Esophagus mucosa (tissue), 1 donor: Measurements from ENCODE around the gene ANO2. TPM values are rescaled to one million over a fixed set of nuclear protein-coding genes. Genes with fewer than 3 reads are reported as not detected.
"Not testable (repeated sequence)": the region's sequence is repeated elsewhere in the genome, so short reads cannot be mapped to it uniquely, and the experiment has no call there.

Source experiments
- ATAC-seq: fragments of 200-7000 bp; cut with Tn5 transposase; one replicate; pipeline ENCODE4 v1.9.1; 2020
- total RNA-seq: library from RNA; stranded (reverse); gene quantifications from one replicate; pipeline ENCODE4 v1.2.4, GENCODE V29; 2023
- donor health status: DM: yes; HTN: yes; CAD: no.

ANO2 gene
- total RNA-seq, 1 donor from 2014 or later, result 2.0 TPM

DNA sequence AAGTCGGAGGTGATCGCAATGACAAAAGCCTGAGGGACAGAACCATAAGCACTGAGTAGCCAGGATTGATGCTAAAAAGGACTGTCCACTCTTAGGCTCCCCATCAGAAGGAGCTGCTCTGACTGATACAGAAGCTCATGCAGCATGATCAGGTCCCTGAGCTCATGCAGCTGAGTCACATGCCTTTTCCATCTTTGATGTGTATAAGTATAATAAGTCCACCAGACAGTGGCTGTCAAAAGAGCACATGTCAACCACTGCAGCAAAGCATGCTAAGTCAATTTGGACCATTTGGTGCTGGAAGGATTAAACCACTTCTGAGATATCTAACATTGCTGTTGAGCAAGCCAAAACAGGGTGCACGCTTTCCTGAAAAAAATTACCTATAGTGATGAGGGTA is 369.1 kb downstream of the ANO2 start:
- ATAC-seq, result no peak

GRCh38 chr12:5575232-5575631 is 369.8 kb downstream of the ANO2 start:
- ATAC-seq, result no peak

DNA sequence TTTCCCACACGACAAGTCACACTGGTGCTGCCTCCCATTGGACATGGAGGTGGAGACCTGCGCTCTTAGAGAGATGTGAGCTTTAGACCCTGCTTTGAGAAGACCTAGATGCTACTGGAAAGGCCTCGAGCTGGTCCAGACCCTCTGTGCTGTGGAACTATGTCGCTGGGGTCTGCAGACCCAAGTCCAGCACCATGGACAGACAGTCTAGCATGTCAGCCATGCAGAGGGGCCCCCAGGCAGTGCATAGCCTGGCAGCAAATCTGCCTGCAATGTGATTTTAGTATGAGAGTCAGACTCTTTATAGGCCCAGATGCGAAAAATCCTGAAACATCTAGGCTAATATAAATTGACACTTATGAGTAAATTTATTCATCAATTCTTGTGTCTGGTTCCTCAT is 371.7 kb downstream of the ANO2 start:
- no peak for ATAC-seq

- ATAC-seq, result no peak
These were observed 373.9 kb downstream of the ANO2 start for GRCh38 chr12:5571115-5571514.

DNA sequence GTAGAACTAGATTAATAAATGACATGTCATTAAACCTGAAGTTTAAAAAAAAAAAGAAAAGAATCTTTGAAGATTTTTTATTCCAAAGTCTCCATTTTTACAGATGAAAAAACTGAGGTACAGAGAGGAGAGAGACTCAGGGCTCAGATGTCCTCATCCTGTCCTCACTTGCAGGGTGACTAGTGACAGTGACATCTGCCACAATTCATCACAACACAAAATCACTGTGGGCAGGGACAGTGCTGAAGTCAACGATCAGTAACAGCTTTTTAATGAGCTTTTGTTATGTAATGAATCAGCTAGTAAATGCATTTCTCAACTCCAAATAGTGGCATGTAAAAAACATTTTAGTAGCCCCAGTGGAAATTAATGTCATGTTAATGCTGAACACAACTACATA is 374.6 kb downstream of the ANO2 start:
- ATAC-seq, result no peak

DNA sequence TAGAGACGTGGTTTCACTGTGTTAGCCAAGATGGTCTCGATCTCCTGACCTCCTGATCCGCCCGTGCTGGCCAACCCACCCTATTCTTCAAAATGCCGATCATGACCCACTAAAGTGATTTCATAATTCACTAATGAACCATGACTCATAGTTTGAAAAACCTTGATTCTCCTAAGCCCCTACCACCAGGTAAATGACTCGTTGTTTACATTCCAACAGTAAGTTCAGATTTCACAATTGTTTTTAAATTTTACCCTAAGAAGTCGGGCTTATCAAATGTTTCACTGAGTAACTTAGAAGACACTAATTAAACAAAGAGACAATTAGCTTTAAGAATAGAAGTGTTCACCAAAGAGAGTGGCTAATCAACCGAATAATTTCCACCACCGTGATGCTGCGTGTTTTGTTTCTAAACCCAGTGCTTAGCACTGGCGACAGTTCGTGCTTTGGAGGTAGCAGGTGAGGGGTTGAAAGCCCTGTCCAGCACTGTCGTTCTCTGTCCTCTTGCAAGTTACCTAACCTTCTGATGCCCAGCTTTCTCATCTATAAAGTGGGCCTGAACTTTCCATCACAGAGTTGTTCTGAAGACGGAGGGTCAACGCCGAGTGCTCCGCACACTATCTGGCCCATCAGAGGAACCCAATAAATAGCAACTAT is 376.6 kb downstream of the ANO2 start:
- ATAC-seq, result no peak

GRCh38 chr12:5567016-5567725 is 377.9 kb downstream of the ANO2 start:
- ATAC-seq, result no peak

DNA sequence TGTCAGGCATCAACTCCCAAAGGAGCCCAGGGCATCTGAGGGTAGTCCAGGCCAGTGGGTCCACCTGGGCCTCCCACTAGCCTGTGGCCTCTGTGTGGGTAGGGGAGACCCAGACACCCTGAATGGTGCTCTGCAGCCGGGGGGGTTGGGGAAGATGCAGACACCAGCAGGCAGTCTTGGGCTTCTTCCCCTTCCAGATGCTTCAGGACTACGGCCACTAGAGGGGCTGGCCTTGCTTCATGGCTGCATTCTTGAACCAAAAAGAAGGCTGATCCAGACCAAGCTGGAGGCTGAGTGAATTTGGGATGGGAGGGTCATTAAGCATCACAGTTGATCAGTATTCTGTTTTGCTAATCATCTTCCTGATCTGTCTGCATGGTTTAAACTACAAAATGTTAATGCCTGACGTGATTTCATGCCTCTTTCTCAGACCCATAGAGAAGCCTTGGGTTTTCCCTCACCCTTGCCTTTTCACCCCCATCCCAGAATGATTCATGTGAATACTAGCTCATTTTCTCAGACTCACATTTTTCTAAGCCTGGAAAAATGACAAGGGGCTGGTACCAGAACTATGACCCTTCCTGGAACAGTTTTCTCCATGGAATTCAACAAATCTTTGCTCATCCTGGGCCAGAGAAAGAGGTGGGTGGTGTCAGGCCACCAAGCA is 379.0 kb downstream of the ANO2 start:
- ATAC-seq, result no peak

GRCh38 chr12:5562581-5562980 is 382.5 kb downstream of the ANO2 start:
- ATAC-seq, result no peak

DNA sequence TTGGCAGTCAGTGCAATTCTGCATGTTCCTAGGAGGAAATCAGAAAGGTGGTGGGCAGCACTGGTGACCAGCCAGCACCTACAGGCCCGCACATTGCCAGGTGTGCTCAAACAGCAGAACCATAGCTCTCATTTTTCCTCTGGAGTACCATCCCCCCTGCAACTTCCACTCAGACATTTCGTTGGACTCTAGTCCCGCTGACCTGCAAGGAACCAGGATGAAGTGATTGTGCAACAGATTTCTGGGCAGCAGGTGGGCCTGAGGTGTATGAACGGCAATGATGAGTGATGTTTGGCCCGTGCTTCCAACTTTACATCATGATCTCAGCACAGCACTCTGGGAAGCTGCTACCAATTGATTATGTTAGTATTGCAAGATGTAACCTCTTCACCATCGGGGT is 383.2 kb downstream of the ANO2 start:
- no peak for ATAC-seq

DNA sequence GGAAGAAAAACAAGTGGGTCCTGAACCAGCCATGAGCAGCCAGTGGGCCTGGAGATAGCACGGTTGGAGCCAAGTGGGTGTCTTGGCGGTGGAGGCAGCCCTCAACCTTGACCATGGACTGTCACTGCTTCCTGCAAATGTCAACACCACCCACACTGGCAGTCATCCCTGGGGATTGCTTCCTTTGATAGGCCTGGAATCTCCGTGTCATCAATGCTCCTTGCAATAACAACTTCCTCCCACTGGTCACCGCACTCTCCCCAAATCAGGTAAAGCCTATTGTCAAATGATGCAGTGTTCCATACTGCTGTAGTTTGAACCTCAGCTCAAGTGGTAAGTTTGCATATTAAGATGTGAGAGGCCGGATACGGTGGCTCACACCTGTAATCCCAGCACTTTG is 384.0 kb downstream of the ANO2 start:
- ATAC-seq, result no peak

DNA sequence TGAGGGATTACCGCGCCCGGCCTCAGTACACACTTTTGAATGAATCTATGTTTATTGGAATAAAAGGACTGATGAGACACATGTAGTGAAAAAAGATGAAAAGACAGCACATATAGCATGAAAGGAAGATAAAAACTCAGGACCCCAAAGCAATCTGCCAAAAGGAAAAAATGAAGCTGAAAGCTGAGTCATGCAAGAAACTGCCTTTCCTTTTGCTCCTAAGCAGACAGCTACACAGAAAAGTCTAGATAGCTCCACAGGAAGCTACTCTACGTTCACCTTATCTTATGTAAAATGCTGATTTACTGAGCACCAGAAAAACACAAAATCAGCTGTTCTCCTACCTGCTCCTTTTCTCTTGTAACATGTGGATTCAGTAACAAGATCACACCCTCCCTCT is 384.8 kb downstream of the ANO2 start:
- ATAC-seq, result no peak

DNA sequence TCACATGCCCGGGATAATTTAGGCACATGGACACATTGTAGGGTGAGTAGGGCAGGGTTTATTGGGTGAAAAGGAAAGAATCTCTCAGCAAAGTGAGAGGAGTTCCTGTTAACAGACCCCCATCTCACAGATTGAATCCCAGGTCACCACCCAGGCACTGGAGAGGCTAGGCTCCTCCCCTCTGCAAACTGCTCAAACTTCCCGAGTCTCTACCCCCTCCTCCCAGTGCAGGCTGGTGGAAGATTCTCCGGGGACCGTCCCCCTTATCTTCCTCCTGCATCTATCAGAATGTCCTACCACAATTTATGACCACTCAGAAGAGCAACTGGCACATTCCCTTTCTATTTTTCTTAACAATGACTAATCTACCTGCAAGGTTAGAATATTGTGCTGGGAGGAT is 387.2 kb downstream of the ANO2 start:
- no peak for ATAC-seq

DNA sequence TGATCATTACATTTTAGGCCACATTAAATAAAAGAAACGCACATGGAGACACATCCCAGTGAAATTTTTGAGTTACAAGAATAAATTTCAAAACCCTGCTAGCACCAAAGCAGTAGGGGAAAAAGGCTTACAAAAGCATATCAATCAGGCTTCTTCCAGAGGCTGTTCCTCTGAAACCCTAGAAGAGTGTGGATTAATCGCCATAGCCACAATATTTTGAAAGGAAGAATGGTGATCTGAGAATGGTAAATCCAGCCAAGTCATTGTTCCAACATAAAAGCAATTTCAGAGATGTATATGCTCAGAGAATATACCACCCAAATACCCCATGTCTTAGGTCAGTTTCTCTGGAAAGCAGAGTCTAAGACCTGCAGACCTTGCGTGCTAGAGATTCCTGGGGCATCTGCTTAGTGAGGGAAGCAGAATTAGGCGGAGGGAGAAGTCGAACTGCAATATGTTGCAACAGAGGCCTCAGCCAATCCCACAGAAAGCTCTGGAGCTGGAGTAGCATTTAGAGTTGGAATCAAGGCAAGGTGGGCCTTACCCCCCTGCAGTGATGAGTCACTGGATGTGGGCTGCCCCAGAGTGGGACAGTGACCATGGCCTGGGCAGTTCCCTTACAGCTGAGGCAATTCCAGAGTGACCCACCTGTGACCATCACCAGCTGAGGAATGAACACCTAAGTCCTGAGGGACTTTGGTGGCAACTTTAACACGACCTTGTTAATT is 387.9 kb downstream of the ANO2 start:
- no peak for ATAC-seq

GRCh38 chr12:5556033-5556614 is 388.9 kb downstream of the ANO2 start:
- ATAC-seq, result peak; percentile 86

DNA sequence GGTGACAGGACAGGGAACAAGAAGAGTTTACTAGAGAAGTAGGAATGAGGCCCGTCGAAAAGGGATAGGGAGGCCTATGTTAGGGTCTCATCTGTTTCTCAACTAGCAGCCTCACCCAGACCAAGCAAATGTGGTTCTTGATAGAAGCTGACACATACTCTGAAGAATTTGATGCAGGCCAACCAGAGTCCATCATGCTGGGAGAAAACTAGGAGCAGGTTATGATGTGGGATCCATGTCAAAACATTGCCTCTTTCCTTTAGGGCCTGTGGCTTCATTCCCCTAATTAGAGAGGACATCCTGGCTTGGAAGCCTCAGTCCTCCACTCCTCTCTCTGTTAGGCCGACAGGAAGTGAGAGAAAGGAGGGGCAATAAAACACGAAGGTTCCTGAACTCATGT is 390.3 kb downstream of the ANO2 start:
- ATAC-seq, result no peak

GRCh38 chr12:5549011-5549410 is 396.0 kb downstream of the ANO2 start:
- no peak for ATAC-seq

DNA sequence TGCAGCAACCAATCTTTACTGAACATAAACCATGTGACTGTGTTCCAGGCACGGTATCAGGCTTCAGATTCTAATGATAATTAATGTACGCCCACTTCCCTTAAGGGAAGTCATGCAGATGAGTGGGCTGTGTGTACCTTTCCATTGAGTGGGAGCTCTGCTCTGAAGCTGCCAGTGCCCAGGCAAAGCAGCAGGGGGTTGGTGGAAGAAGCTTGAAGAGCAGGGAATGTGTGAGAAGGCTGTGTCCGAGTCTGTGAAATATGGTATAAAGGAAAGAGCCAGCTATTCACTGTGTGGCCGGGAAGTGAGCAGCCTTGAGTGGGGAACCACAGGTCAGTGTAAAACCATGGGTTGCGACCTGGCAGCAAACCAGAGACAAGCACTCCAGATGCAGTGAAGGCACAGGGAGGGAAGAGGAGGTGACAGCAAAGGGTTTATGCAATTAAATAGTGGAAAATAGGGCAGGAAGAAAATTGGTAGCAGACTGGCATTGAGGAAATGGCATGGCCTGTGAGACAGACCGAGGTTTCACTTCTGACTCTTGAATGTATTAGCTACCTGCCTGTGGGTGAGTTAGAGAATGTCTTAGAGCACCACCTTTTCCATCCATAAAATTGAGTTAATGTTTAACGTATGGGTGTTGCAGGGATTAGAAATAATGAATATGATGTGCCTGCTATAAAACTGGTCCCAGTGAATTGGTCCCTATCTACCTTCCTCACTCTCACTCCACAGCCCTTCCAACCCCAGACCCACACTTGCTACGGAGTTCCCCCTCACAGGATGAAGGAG is 396.7 kb downstream of the ANO2 start:
- ATAC-seq, result no peak

DNA sequence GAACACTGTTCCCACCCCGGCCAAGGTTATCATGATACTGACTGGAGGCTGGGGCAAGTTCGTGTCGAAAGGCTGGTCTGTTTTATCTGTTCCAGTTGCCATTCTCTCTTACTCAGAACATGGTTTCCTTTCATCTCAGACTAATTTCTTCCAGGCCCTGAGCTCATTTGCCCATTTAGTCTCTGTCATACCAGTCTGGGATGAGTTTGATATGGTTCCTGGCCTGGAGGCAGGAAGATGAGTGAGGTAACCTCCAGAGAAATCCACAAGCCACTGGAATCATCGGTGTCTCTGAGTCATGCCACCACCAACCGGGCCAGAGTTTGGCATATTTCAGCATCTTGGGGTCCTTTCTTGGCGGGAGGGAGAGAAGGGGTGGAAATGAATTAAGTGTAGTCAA is 398.4 kb downstream of the ANO2 start:
- no peak for ATAC-seq

- no peak for ATAC-seq
These were observed 407.3 kb downstream of the ANO2 start for GRCh38 chr12:5537771-5538170.

DNA sequence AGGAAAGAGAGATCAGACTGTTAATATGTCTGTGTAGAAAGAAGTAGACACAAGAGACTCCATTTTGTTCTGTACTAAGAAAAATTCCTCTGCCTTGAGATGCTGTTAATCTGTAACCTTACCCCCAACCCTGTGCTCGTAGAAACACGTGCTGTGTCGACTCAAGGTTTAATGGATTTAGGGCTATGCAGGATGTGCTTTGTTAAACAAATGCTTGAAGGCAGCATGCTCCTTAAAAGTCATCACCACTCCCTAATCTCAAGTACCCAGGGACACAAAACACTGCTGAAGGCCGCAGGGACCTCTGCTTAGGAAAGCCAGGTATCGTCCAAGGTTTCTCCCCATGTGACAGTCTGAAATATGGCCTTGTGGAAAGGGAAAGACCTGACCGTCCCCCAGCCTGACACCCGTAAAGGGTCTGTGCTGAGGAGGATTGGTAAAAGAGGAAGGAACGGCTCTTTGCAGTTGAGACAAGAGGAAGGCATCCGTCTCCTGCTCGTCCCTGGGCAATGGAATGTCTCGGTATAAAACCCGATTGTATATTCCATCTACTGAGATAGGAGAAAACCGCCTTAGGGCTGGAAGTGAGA is 407.9 kb downstream of the ANO2 start:
- not testable (repeated sequence) for ATAC-seq

DNA sequence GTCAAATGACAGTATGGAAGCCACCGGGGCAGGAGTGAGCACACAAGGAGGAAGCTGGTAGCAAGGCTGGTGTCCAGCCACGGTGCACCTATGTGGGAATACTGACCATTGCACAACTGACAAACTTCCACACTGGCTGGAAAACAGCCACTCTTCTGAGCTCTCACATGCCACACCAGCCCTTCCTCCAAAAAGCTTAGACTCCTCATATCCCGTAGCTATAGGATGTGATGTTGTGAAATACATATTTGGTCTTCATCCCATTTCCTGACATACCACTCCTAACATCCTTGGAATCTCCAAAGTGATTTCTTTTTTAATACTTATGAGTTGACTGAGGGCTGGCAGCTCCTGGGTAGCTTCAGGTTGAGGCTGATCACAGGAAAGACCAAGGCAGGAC is 409.5 kb downstream of the ANO2 start:
- ATAC-seq, result no peak
